HepG2 (cell line): ENCODE data around the gene TSNAXIP1. TPM values are rescaled to one million over a fixed set of nuclear protein-coding genes. Genes with fewer than 3 reads are reported as not detected.

Experiments
- KAT2B ChIP-seq: fragments of 150-350 bp; IDR thresholded peaks from 2 replicates; pipeline ENCODE4 v1.6.1; 2014; ENCODE audit warnings: low read depth, low read length, borderline replicate concordance
- NFRKB ChIP-seq: fragments of 450-650 bp; IDR thresholded peaks from 2 replicates; pipeline ENCODE4 v1.6.1; 2017
- PHB2 ChIP-seq: fragments of 450-650 bp; IDR thresholded peaks from 2 replicates; pipeline ENCODE4 v1.6.1; 2018; ENCODE audit not compliant: partially characterized antibody
- RFX1 ChIP-seq: fragments of 450-650 bp; IDR thresholded peaks from 2 replicates; pipeline ENCODE4 v1.6.1; 2017
- SALL2 ChIP-seq: sonication (generic); formaldehyde crosslinking; IDR thresholded peaks from 2 replicates; pipeline ENCODE4 v1.8.1; 2023; ENCODE audit warnings: mild to moderate bottlenecking, missing genetic modification reagents, inconsistent platforms
- ZBTB10 ChIP-seq: sonication (generic); formaldehyde crosslinking; IDR thresholded peaks from 2 replicates; pipeline ENCODE4 v1.4.0; 2020; ENCODE audit warnings: missing genetic modification reagents, borderline replicate concordance
- ZNF160 ChIP-seq: sonication (generic); formaldehyde crosslinking; IDR thresholded peaks from 2 replicates; pipeline ENCODE4 v1.8.0; 2022; ENCODE audit warnings: mild to moderate bottlenecking, inconsistent platforms, missing genetic modification reagents
- ZNF234 ChIP-seq: sonication (generic); formaldehyde crosslinking; conservative IDR thresholded peaks from 2 replicates; pipeline ENCODE4 v1.5.1; 2020; ENCODE audit warnings: mild to moderate bottlenecking, missing genetic modification reagents
- ZNF501 ChIP-seq: sonication (generic); formaldehyde crosslinking; IDR thresholded peaks from 2 replicates; pipeline ENCODE4 v1.5.1; 2020; ENCODE audit warnings: mild to moderate bottlenecking, moderate library complexity, missing genetic modification reagents
- ZNF512B ChIP-seq: sonication (generic); formaldehyde crosslinking; IDR thresholded peaks from 2 replicates; pipeline ENCODE4 v1.5.1; 2020; ENCODE audit warnings: missing genetic modification reagents, mild to moderate bottlenecking, borderline replicate concordance
- ZNF737 ChIP-seq: sonication (generic); formaldehyde crosslinking; IDR thresholded peaks from 2 replicates; pipeline ENCODE4 v1.5.0; 2020; ENCODE audit warnings: missing genetic modification reagents, mild to moderate bottlenecking, borderline replicate concordance
- ZNF761 ChIP-seq: sonication (generic); formaldehyde crosslinking; conservative IDR thresholded peaks from 2 replicates; pipeline ENCODE4 v1.4.0; 2020; ENCODE audit warnings: mild to moderate bottlenecking, missing genetic modification reagents
- ZNF766 ChIP-seq: sonication (generic); formaldehyde crosslinking; IDR thresholded peaks from 2 replicates; pipeline ENCODE4 v1.5.0; 2020; ENCODE audit warnings: missing genetic modification reagents, borderline replicate concordance
- ZSCAN29 ChIP-seq: sonication (generic); formaldehyde crosslinking; conservative IDR thresholded peaks from 2 replicates; pipeline ENCODE4 v1.4.0; 2020; ENCODE audit warnings: mild to moderate bottlenecking, missing genetic modification reagents
- polyA plus RNA-seq, 8 experiments: library from polyadenylated mRNA; depleted of rRNA in 3 of 8; stranded (reverse) in 7 of 8; unstranded in 1 of 8; fragments of >200 nt; fragmentation: Illumina TruSeq in 4 of 8; extraction: Trizol in 4 of 8; gene quantifications; 2 replicates each; pipeline versions ENCODE4 v1.2.1 to v1.2.3, GENCODE V29; 2011 to 2016; ENCODE audit warnings: low read depth in 4 of 8, missing spikeins in 1 of 8, mixed read lengths in 1 of 8; ENCODE audit not compliant: insufficient read depth in 1 of 8
- total RNA-seq, 5 experiments: library from RNA; depleted of rRNA; stranded (reverse); fragments of >200 nt; fragmentation: Illumina TruSeq; extraction: Trizol; gene quantifications; 2 replicates each; pipeline ENCODE4 v1.2.3, GENCODE V29; 2016; ENCODE audit warnings: low read depth in 1 of 5
- TF ChIP-seq, protein P1 (sequence below): sonication (generic); formaldehyde crosslinking; IDR thresholded peaks from 2 replicates; pipeline ENCODE4 v1.5.0; 2020; ENCODE audit warnings: missing genetic modification reagents, mild to moderate bottlenecking, borderline replicate concordance
- TF ChIP-seq, protein P2 (sequence below): IDR thresholded peaks from 2 replicates; pipeline ENCODE4 v1.6.1; 2016; ENCODE audit warnings: mild to moderate bottlenecking, missing biosample characterization, missing genetic modification reagents
- TF ChIP-seq, protein P3 (sequence below): sonication (generic); formaldehyde crosslinking; IDR thresholded peaks from 2 replicates; pipeline ENCODE4 v1.4.0; 2020; ENCODE audit warnings: missing genetic modification reagents
- TF ChIP-seq, protein P4 (sequence below): IDR thresholded peaks from 2 replicates; pipeline ENCODE4 v1.6.1; 2018; ENCODE audit warnings: missing genetic modification reagents, mild to moderate bottlenecking, missing compliant biosample characterization

The TSNAXIP1 gene
- total and polyA plus RNA-seq, 2 of the 13 experiments (the other 11 are each of a cell fraction or from before 2014, with no cell fraction given), result 0.37 to 0.86 TPM

- TF ChIP-seq ZNF512B (CRISPR knock-in tag) (no peak), KAT2B (no peak), ZNF761 (CRISPR knock-in tag) (peak; percentile 93; the same call in 1 of the 2 replicates), ZNF766 (CRISPR knock-in tag) (peak; percentile 88), SALL2 (peak; percentile 89), ZBTB10 (no peak), NFRKB (no peak), ZSCAN29 (CRISPR knock-in tag) (no peak), ZNF160 (CRISPR knock-in tag) (peak; percentile 86), ZNF737 (no peak), ZNF234 (CRISPR knock-in tag) (peak; percentile 90; the same call in 1 of the 2 replicates), RFX1 (no peak), PHB2 (no peak), ZNF501 (CRISPR knock-in tag) (peak; percentile 95)
- TF ChIP-seq, protein P1, sequence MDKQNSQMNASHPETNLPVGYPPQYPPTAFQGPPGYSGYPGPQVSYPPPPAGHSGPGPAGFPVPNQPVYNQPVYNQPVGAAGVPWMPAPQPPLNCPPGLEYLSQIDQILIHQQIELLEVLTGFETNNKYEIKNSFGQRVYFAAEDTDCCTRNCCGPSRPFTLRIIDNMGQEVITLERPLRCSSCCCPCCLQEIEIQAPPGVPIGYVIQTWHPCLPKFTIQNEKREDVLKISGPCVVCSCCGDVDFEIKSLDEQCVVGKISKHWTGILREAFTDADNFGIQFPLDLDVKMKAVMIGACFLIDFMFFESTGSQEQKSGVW (CRISPR knock-in tag), result no peak
- TF ChIP-seq, protein P2, sequence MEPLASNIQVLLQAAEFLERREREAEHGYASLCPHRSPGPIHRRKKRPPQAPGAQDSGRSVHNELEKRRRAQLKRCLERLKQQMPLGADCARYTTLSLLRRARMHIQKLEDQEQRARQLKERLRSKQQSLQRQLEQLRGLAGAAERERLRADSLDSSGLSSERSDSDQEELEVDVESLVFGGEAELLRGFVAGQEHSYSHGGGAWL (CRISPR knock-in tag), result peak; percentile 91; the same call in 1 of the 2 replicates
- TF ChIP-seq, protein P3, sequence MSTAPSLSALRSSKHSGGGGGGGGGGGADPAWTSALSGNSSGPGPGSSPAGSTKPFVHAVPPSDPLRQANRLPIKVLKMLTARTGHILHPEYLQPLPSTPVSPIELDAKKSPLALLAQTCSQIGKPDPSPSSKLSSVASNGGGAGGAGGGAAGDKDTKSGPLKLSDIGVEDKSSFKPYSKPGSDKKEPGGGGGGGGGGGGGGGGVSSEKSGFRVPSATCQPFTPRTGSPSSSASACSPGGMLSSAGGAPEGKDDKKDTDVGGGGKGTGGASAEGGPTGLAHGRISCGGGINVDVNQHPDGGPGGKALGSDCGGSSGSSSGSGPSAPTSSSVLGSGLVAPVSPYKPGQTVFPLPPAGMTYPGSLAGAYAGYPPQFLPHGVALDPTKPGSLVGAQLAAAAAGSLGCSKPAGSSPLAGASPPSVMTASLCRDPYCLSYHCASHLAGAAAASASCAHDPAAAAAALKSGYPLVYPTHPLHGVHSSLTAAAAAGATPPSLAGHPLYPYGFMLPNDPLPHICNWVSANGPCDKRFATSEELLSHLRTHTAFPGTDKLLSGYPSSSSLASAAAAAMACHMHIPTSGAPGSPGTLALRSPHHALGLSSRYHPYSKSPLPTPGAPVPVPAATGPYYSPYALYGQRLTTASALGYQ, result peak; percentile 61
- TF ChIP-seq, protein P4, sequence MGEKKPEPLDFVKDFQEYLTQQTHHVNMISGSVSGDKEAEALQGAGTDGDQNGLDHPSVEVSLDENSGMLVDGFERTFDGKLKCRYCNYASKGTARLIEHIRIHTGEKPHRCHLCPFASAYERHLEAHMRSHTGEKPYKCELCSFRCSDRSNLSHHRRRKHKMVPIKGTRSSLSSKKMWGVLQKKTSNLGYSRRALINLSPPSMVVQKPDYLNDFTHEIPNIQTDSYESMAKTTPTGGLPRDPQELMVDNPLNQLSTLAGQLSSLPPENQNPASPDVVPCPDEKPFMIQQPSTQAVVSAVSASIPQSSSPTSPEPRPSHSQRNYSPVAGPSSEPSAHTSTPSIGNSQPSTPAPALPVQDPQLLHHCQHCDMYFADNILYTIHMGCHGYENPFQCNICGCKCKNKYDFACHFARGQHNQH, result peak; percentile 80; the same call in 1 of the 2 replicates
Measured at GRCh38 chr16:67872631-67873434, 66.1 kb downstream of the TSNAXIP1 start, which contains the start of gene EDC4 (continued).
